ENCODE measurements around the gene GSTA2.
"Not testable (repeated sequence)": the region's sequence is repeated elsewhere in the genome, so short reads cannot be mapped to it uniquely, and the experiment has no call there.

Gene GSTA2

DNA sequence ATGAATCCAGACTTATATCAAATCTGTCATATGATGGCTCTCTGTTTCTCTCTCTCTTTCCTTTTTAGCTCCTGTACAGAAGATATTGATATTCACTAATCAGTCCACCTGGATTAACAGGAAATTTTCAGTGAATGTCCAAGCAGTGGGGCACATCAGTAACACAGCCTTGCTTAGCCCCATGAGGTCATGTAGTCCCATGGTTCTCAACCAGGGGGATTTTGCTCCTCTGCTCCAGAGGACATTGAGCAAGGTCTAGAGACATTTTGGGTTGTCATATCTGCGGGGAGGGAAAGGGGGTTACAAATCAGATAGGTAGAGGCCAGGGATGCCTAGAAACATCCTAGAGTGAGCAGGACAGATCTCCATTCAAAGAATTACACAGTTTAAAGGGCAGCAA lies 39.5 kb upstream of the GSTA2 start:
- H3K27ac ChIP-seq (ENCODE audit: low read depth, low read length, poor library complexity, severe bottlenecking): no peak overlapping the region
- no peaks in the 10 kb centered on the region for H3F3A ChIP-seq (ENCODE audit: insufficient read depth, low read length)
- no peaks in the 10 kb centered on the region for H3K9me2 ChIP-seq (ENCODE audit: low read depth, low read length)
- H4K20me1 ChIP-seq (ENCODE audit: insufficient read depth, low read length): no peaks in the 10 kb centered on the region
- no peaks in the 10 kb centered on the region for H3K36me3 ChIP-seq (ENCODE audit: insufficient read depth, low read length)
- H2AFZ ChIP-seq (ENCODE audit: low read length): no peak overlapping the region
- H3K79me2 ChIP-seq (ENCODE audit: insufficient read depth, low read length): no peaks in the 10 kb centered on the region
- no peak for TF ChIP-seq EZH2 (IDR thresholded peaks at IDR 0.05; ENCODE audit: borderline replicate concordance, low read length)
- H3K4me2 ChIP-seq (ENCODE audit: low read length): no peak overlapping the region
- no peak overlapping the region for H3K4me3 ChIP-seq (ENCODE audit: low read depth, low read length, poor library complexity, severe bottlenecking)
- H3K4me1 ChIP-seq (ENCODE audit: insufficient read depth, low read length, severe bottlenecking): no peaks in the 10 kb centered on the region
- H3K27me3 ChIP-seq (ENCODE audit: insufficient read depth, low read length): no peaks in the 10 kb centered on the region
- no peak overlapping the region for H3K9ac ChIP-seq (ENCODE audit: low read length)
- H3K9me3 ChIP-seq (ENCODE audit: low read length): no peaks in the 10 kb centered on the region

GRCh38 chr6:52801188-52801841 lies 38.0 kb upstream of the GSTA2 start:
- no peak overlapping the region for H3K4me2 ChIP-seq (ENCODE audit: low read length)
- no peak overlapping the region for H3K4me3 ChIP-seq (ENCODE audit: low read depth, low read length, poor library complexity, severe bottlenecking)
- no peak overlapping the region for H2AFZ ChIP-seq (ENCODE audit: low read length)
- H4K20me1 ChIP-seq (ENCODE audit: insufficient read depth, low read length): no peaks in the 10 kb centered on the region
- H3K9ac ChIP-seq (ENCODE audit: low read length): no peak overlapping the region
- H3K9me3 ChIP-seq (ENCODE audit: low read length): no peaks in the 10 kb centered on the region
- no peaks in the 10 kb centered on the region for H3K36me3 ChIP-seq (ENCODE audit: insufficient read depth, low read length)
- TF ChIP-seq, protein P1, sequence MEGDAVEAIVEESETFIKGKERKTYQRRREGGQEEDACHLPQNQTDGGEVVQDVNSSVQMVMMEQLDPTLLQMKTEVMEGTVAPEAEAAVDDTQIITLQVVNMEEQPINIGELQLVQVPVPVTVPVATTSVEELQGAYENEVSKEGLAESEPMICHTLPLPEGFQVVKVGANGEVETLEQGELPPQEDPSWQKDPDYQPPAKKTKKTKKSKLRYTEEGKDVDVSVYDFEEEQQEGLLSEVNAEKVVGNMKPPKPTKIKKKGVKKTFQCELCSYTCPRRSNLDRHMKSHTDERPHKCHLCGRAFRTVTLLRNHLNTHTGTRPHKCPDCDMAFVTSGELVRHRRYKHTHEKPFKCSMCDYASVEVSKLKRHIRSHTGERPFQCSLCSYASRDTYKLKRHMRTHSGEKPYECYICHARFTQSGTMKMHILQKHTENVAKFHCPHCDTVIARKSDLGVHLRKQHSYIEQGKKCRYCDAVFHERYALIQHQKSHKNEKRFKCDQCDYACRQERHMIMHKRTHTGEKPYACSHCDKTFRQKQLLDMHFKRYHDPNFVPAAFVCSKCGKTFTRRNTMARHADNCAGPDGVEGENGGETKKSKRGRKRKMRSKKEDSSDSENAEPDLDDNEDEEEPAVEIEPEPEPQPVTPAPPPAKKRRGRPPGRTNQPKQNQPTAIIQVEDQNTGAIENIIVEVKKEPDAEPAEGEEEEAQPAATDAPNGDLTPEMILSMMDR (IDR thresholded peaks at IDR 0.05; ENCODE audit: low read length): no peak
- TF ChIP-seq EZH2 (IDR thresholded peaks at IDR 0.05; ENCODE audit: borderline replicate concordance, low read length): no peak
- no peaks in the 10 kb centered on the region for H3F3A ChIP-seq (ENCODE audit: insufficient read depth, low read length)
- no peaks in the 10 kb centered on the region for H3K79me2 ChIP-seq (ENCODE audit: insufficient read depth, low read length)
- no peaks in the 10 kb centered on the region for H3K4me1 ChIP-seq (ENCODE audit: insufficient read depth, low read length, severe bottlenecking)
- H3K27ac ChIP-seq (ENCODE audit: low read depth, low read length, poor library complexity, severe bottlenecking): no peak overlapping the region
- H3K27me3 ChIP-seq (ENCODE audit: insufficient read depth, low read length): no peaks in the 10 kb centered on the region
- no peaks in the 10 kb centered on the region for H3K9me2 ChIP-seq (ENCODE audit: low read depth, low read length)

GRCh38 chr6:52799272-52799671 lies 36.0 kb upstream of the GSTA2 start:
- not testable (repeated sequence) for H3K4me1 ChIP-seq (ENCODE audit: insufficient read depth, low read length, severe bottlenecking); H3K4me3 ChIP-seq (ENCODE audit: low read depth, low read length, poor library complexity, severe bottlenecking); H3F3A ChIP-seq (ENCODE audit: insufficient read depth, low read length); H3K9me3 ChIP-seq (ENCODE audit: low read length); H2AFZ ChIP-seq (ENCODE audit: low read length); H3K9me2 ChIP-seq (ENCODE audit: low read depth, low read length); H4K20me1 ChIP-seq (ENCODE audit: insufficient read depth, low read length); H3K79me2 ChIP-seq (ENCODE audit: insufficient read depth, low read length); H3K27ac ChIP-seq (ENCODE audit: low read depth, low read length, poor library complexity, severe bottlenecking); H3K9ac ChIP-seq (ENCODE audit: low read length); H3K4me2 ChIP-seq (ENCODE audit: low read length); H3K27me3 ChIP-seq (ENCODE audit: insufficient read depth, low read length); H3K36me3 ChIP-seq (ENCODE audit: insufficient read depth, low read length)

DNA sequence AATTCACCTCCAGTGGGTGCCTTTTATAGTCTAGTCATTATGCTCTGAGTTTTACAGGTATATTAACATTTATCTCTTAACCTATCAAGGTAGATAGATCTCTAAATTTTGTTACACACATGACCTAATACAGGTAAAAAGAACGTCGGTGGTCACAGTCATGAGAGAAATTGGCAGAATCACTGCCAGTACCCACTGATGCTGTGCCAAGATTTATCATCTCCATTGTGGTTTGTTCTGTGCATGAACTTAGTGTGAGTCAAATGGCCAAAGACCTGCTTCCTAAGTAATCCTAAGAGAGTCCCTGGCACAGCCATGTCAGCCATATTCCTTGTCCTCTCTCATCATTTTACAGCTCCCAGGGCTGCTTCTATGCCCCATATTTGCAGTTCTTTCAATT lies 31.1 kb upstream of the GSTA2 start:
- not testable (repeated sequence) for H3K4me2 ChIP-seq (ENCODE audit: low read length); H3K9me2 ChIP-seq (ENCODE audit: low read depth, low read length); H3K4me1 ChIP-seq (ENCODE audit: insufficient read depth, low read length, severe bottlenecking); H3K79me2 ChIP-seq (ENCODE audit: insufficient read depth, low read length); H3K27me3 ChIP-seq (ENCODE audit: insufficient read depth, low read length); H2AFZ ChIP-seq (ENCODE audit: low read length); H4K20me1 ChIP-seq (ENCODE audit: insufficient read depth, low read length); H3K27ac ChIP-seq (ENCODE audit: low read depth, low read length, poor library complexity, severe bottlenecking); H3F3A ChIP-seq (ENCODE audit: insufficient read depth, low read length); H3K4me3 ChIP-seq (ENCODE audit: low read depth, low read length, poor library complexity, severe bottlenecking); H3K9me3 ChIP-seq (ENCODE audit: low read length); H3K9ac ChIP-seq (ENCODE audit: low read length); H3K36me3 ChIP-seq (ENCODE audit: insufficient read depth, low read length)
